Measurements from ENCODE around the gene MXD1.

The MXD1 gene

GRCh38 chr2:69955029-69955428, 40.1 kb downstream of the MXD1 start:
- DNase-seq, result no peak

GRCh38 chr2:69956475-69956979, 41.6 kb downstream of the MXD1 start:
- DNase-seq, result no peak

- DNase-seq, result no peak
These were observed 43.1 kb downstream of the MXD1 start for GRCh38 chr2:69957965-69958364.

- DNase-seq, result no peak
These were observed 43.6 kb downstream of the MXD1 start for GRCh38 chr2:69958480-69958879.

GRCh38 chr2:69959425-69959824, 44.5 kb downstream of the MXD1 start:
- no peak for DNase-seq

- DNase-seq, result no peak
These were observed 45.9 kb downstream of the MXD1 start for GRCh38 chr2:69960821-69961220.

- no peak for DNase-seq
These were observed 46.6 kb downstream of the MXD1 start, which contains the start of gene ASPRV1 for GRCh38 chr2:69961496-69961895. TSS of gene ASPRV1 (minus strand) at chr2:69961631. CDS start at chr2:69961436, 195 bp downstream.

- no peak for DNase-seq
These were observed 48.2 kb downstream of the MXD1 start for GRCh38 chr2:69962986-69963730.

GRCh38 chr2:69964353-69964841, 49.5 kb downstream of the MXD1 start:
- no peak for DNase-seq

- DNase-seq, result no peak
These were observed 51.0 kb downstream of the MXD1 start for GRCh38 chr2:69965756-69966445.

GRCh38 chr2:69966496-69966895, 51.6 kb downstream of the MXD1 start:
- DNase-seq, result no peak

- no peak for DNase-seq
These were observed 53.7 kb downstream of the MXD1 start for GRCh38 chr2:69968609-69969008.

GRCh38 chr2:69969126-69969983, 54.4 kb downstream of the MXD1 start:
- no peak for DNase-seq

GRCh38 chr2:69969991-69970390, 55.1 kb downstream of the MXD1 start:
- DNase-seq, result no peak

- DNase-seq, result no peak
These were observed 57.9 kb downstream of the MXD1 start for GRCh38 chr2:69972822-69973221.

- DNase-seq, result no peak
These were observed 58.4 kb downstream of the MXD1 start for GRCh38 chr2:69973335-69973735.

- no peak for DNase-seq
These were observed 60.4 kb downstream of the MXD1 start for GRCh38 chr2:69975136-69975852.

- no peak for DNase-seq
These were observed 61.0 kb downstream of the MXD1 start for GRCh38 chr2:69975853-69976462.

GRCh38 chr2:69977186-69977585, 62.3 kb downstream of the MXD1 start:
- DNase-seq, result no peak

- no peak for DNase-seq
These were observed 63.1 kb downstream of the MXD1 start for GRCh38 chr2:69977906-69978482.
